HepG2 (cell line): ENCODE results near the gene ATAD2B. TPM values are rescaled to one million over a fixed set of nuclear protein-coding genes. Genes with fewer than 3 reads are reported as not detected.

Experiments
- ATAC-seq: fragments of 200-7000 bp; cut with Tn5 transposase; 3 replicates; pipeline ENCODE4 v1.9.1; 2020; ENCODE audit warnings: mild to moderate bottlenecking, moderate library complexity
- BruUV-seq: library from RNA; stranded (reverse); fragments of 400-500 nt; replicated peaks from 2 replicates; lab custom pipeline; 2021; lab: Mats Ljungman, UMichigan
- CTCF ChIA-PET: fragments of 300-600 bp; formaldehyde crosslinking; extraction: SDS; loops from one replicate; lab custom pipeline; 2021; ENCODE audit warnings: low total read pairs, inconsistent platforms, low intra/inter-chr PET ratio; lab: Yijun Ruan, JAX
- POLR2A ChIA-PET: fragments of 350-600 bp; sonication (Branson Sonifier 250); formaldehyde crosslinking; loops from one replicate; lab custom pipeline; 2020; ENCODE audit warnings: antibody characterized with exemption, inconsistent platforms; lab: Yijun Ruan, JAX
- DNase-seq: peaks from one replicate; pipeline ENCODE4 v3.0.0-alpha.2; 2015; ENCODE audit warnings: low spot score
- FAIRE-seq: peaks from 3 replicates; lab custom pipeline; 2011; peaks lifted over from hg19 to GRCh38; lab: Jason Lieb, UNC
- H2AFZ ChIP-seq: one replicate; pipeline ENCODE4 v1.6.1; 2011; ENCODE audit warnings: low read length, inconsistent platforms
- H3K27ac ChIP-seq: fragments of 300-600 bp; 3 replicates; pipeline ENCODE4 v1.8.0; 2011; ENCODE audit warnings: mixed run types, mild to moderate bottlenecking, mixed read lengths, low read length, inconsistent platforms; ENCODE audit not compliant: insufficient read depth; ENCODE audit errors: extremely low read length
- H3K27me3 ChIP-seq, 2 experiments: fragments of 200-600 bp in 1 of 2; 2 replicates in 1 of 2; 3 replicates in 1 of 2; pipeline versions ENCODE4 v1.6.0 to v1.8.0; 2011; ENCODE audit warnings: low read length in 2 of 2, mild to moderate bottlenecking in 2 of 2, moderate library complexity in 2 of 2, inconsistent platforms in 1 of 2; ENCODE audit not compliant: insufficient read depth in 2 of 2, control insufficient read depth in 1 of 2
- H3K36me3 ChIP-seq, 2 experiments: fragments of 200-600 bp in 1 of 2; replicated peaks in 1 of 2; 2 replicates in 1 of 2; 3 replicates in 1 of 2; pipeline versions ENCODE4 v1.5.1 to v1.8.0; 2011; ENCODE audit warnings: low read length in 2 of 2, inconsistent platforms in 1 of 2; ENCODE audit not compliant: insufficient read depth in 2 of 2, control insufficient read depth in 1 of 2
- H3K4me1 ChIP-seq: 2 replicates; pipeline ENCODE4 v1.5.1; 2012; ENCODE audit warnings: low read length, inconsistent platforms; ENCODE audit not compliant: insufficient read depth
- H3K4me2 ChIP-seq: 2 replicates; pipeline ENCODE4 v1.6.0; 2011; ENCODE audit warnings: low read depth, low read length, inconsistent platforms
- H3K4me3 ChIP-seq, 3 experiments: fragments of 200-600 bp in 1 of 3; sonication (generic), shearing (Covaris generic) in 1 of 3; replicated peaks in 1 of 3; 2 replicates each; pipeline ENCODE4 v1.5.1; 2011 to 2016; ENCODE audit warnings: low read length in 3 of 3, inconsistent platforms in 2 of 3, low read depth in 2 of 3, mild to moderate bottlenecking in 2 of 3, control low read depth in 1 of 3, mixed read lengths in 1 of 3; ENCODE audit not compliant: insufficient read depth in 1 of 3
- H3K79me2 ChIP-seq: one replicate; pipeline ENCODE4 v1.6.1; 2011; ENCODE audit warnings: low read length, inconsistent platforms; ENCODE audit not compliant: insufficient read depth
- H3K9ac ChIP-seq: 2 replicates; pipeline ENCODE4 v1.6.0; 2011; ENCODE audit warnings: mild to moderate bottlenecking, low read depth, low read length, inconsistent platforms; ENCODE audit not compliant: insufficient read depth
- H3K9me3 ChIP-seq: 2 replicates; pipeline ENCODE4 v1.5.1; 2012; ENCODE audit warnings: mild to moderate bottlenecking, low read length
- H4K20me1 ChIP-seq: 2 replicates; pipeline ENCODE4 v1.6.0; 2011; ENCODE audit warnings: inconsistent platforms, mild to moderate bottlenecking, low read length, moderate library complexity; ENCODE audit not compliant: insufficient read depth
- ELF1 ChIP-seq: sonication (generic); formaldehyde crosslinking; IDR thresholded peaks from 2 replicates; pipeline ENCODE4 v1.4.0; 2020; ENCODE audit warnings: missing genetic modification reagents
- MAF1 ChIP-seq: sonication (generic); formaldehyde crosslinking; IDR thresholded peaks from 2 replicates; pipeline ENCODE4 v1.5.0; 2020; ENCODE audit warnings: missing genetic modification reagents, borderline replicate concordance
- U2AF2 ChIP-seq: fragments of 200-400 bp; formaldehyde crosslinking; IDR thresholded peaks from 2 replicates; pipeline ENCODE4 v1.6.1; 2017; ENCODE audit warnings: low read depth, mild to moderate bottlenecking, low read length
- ZFYVE20 ChIP-seq: sonication (generic); formaldehyde crosslinking; IDR thresholded peaks from 2 replicates; pipeline ENCODE4 v1.8.0; 2023; ENCODE audit warnings: low read depth, mild to moderate bottlenecking, moderate library complexity, missing genetic modification reagents, borderline replicate concordance
- ZKSCAN1 ChIP-seq: fragments of 150-350 bp; IDR thresholded peaks from 2 replicates; pipeline ENCODE4 v1.6.1; 2014; ENCODE audit warnings: low read length
- ZNF225 ChIP-seq: sonication (generic); formaldehyde crosslinking; IDR thresholded peaks from 2 replicates; pipeline ENCODE4 v1.4.0; 2020; ENCODE audit warnings: mild to moderate bottlenecking, missing genetic modification reagents
- ZNF563 ChIP-seq: sonication (generic); formaldehyde crosslinking; IDR thresholded peaks from 2 replicates; pipeline ENCODE4 v1.8.0; 2022; ENCODE audit warnings: mild to moderate bottlenecking, moderate library complexity, missing genetic modification reagents
- ZNF564 ChIP-seq: sonication (generic); formaldehyde crosslinking; IDR thresholded peaks from 2 replicates; pipeline ENCODE4 v1.8.1; 2023; ENCODE audit warnings: mild to moderate bottlenecking, missing genetic modification reagents
- ZNF652 ChIP-seq: IDR thresholded peaks from 2 replicates; pipeline ENCODE4 v1.6.1; 2016; ENCODE audit warnings: low read depth, borderline replicate concordance
- ZNF674 ChIP-seq: sonication (generic); formaldehyde crosslinking; IDR thresholded peaks from 2 replicates; pipeline ENCODE4 v1.5.0; 2020; ENCODE audit warnings: low read depth, mild to moderate bottlenecking, missing genetic modification reagents
- ZNF839 ChIP-seq: sonication (generic); formaldehyde crosslinking; IDR thresholded peaks from 2 replicates; pipeline ENCODE4 v1.4.0; 2020; ENCODE audit warnings: missing genetic modification reagents, mild to moderate bottlenecking, borderline replicate concordance
- WGBS: methylation state at CpG from one replicate; pipeline ENCODE4 v1.1.6; 2017; ENCODE audit warnings: low lambda C conversion rate; 5-methylcytosine and 5-hydroxymethylcytosine counted together
- in situ Hi-C: cut with HindIII; loops from 2 replicates; pipeline ENCODE4 v1.10.0; 2017; ENCODE audit warnings: low pct_unique_long_range_greater_than_20kb; ENCODE audit not compliant: extremely low pct_ligation_motif_present
- intact Hi-C: fragments of 100-400 bp; cut with micrococcal nuclease; formaldehyde crosslinking; loops from one replicate; pipeline ENCODE4 v1.10.0; 2022; ENCODE audit not compliant: unreplicated experiment
- polyA plus RNA-seq, 8 experiments: library from polyadenylated mRNA; depleted of rRNA in 3 of 8; stranded (reverse) in 7 of 8; unstranded in 1 of 8; fragments of >200 nt; fragmentation: Illumina TruSeq in 4 of 8; extraction: Trizol in 4 of 8; gene quantifications; 2 replicates each; pipeline versions ENCODE4 v1.2.1 to v1.2.3, GENCODE V29; 2011 to 2016; ENCODE audit warnings: low read depth in 4 of 8, missing spikeins in 1 of 8, mixed read lengths in 1 of 8; ENCODE audit not compliant: insufficient read depth in 1 of 8
- total RNA-seq, 5 experiments: library from RNA; depleted of rRNA; stranded (reverse); fragments of >200 nt; fragmentation: Illumina TruSeq; extraction: Trizol; gene quantifications; 2 replicates each; pipeline ENCODE4 v1.2.3, GENCODE V29; 2016; ENCODE audit warnings: low read depth in 1 of 5
- TF ChIP-seq, protein P1 (sequence below): sonication (generic); formaldehyde crosslinking; IDR thresholded peaks from 2 replicates; pipeline ENCODE4 v1.8.1; 2022; ENCODE audit warnings: low read depth, mild to moderate bottlenecking, missing genetic modification reagents
- TF ChIP-seq, protein P2 (sequence below): sonication (generic); formaldehyde crosslinking; IDR thresholded peaks from 2 replicates; pipeline ENCODE4 v1.8.0; 2022; ENCODE audit warnings: missing genetic modification reagents, mild to moderate bottlenecking, moderate library complexity, borderline replicate concordance
- TF ChIP-seq, protein P3 (sequence below): sonication (generic); formaldehyde crosslinking; IDR thresholded peaks from 2 replicates; pipeline ENCODE4 v1.5.0; 2020; ENCODE audit warnings: mild to moderate bottlenecking, missing genetic modification reagents

ATAD2B gene
- total and polyA plus RNA-seq, 2 of the 13 experiments (the other 11 are each of a cell fraction or from before 2014, with no cell fraction given), result 5.3 to 22.2 TPM

DNA sequence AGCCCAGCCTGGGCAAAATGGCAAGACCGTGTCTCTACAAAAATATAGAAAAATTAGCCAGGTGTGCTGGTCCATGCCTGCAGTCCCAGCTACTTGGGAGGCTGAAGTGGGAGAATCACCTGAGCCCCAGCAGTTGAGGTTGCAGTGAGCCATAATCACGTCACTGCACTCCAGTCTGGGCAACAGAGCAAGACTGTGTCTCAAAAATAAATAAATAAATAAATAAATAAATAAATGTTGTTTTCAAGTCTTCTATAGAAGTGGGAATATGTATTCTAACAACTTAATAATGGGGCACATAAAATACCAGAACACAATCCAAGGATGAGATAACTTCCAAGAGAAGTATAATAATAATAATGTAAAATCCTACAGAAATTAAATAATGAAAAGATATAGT, 23.9 kb downstream of the ATAD2B start:
- no peak overlapping the region for H3K27ac ChIP-seq
- WGBS, result 95% methylated on average over 2 of the region's 2 CpGs
- intact Hi-C loops, result no loop called here

DNA sequence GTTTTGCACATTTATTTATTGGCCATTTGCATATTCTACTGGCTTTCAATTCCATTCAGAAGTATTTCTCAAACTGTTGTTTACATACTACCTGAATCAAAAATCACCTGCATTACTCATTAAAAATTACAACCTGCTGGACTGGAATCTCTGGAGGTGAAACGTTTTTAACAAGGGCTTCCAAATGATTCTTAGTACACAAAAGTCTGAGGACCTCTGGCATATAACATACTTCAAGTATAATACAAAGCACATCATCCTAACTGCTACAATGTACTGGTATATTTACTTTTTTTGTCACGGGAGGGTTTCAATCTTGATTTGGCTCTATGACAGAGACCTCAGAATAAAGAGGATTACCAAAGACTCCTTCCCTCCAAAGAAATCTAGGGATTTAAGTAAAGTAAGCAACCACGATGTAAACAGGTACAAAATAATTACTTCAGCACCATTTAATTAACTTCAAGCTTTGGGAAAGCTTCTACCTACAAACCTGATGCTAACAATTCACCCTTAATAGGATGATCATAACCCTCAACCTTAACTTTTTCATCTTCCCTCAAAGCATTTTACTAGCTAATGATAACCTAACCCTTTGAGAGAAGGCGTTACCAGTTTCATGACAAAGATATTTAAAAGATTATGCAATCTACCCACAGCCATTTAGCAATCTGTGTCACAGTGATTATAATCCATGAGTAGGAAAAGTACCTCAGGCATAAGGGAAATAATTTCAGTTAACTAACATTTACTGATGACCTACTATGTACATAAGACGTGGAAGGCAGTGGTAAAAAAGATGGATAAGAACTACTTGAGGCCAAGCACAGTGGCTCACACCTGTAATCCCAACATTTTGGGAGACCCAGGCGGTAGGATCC, 24.7 kb downstream of the ATAD2B start:
- Histone ChIP-seq H3K4me1 (peaks cover 27% of the 10 kb centered on the region), H3K27me3 (no peaks in the 10 kb centered on the region), H3K36me3 (no peaks in the 10 kb centered on the region), H3K9ac (no peak overlapping the region), H3K79me2 (peaks cover 63% of the 10 kb centered on the region), H2AFZ (no peak overlapping the region), H3K4me3 (no peak overlapping the region), H3K27ac (no peak overlapping the region), H3K4me2 (no peak overlapping the region), H4K20me1 (no peaks in the 10 kb centered on the region), H3K9me3 (no peaks in the 10 kb centered on the region)
- no TSS peak for BruUV-seq
- no peak for FAIRE-seq
- ATAC-seq, result no peak
- intact Hi-C loops, result no loop called here
- POLR2A ChIA-PET, result no interaction called here
- in situ Hi-C loops, result no loop called here
- 88% methylated on average over 6 of the region's 6 CpGs for WGBS
- CTCF ChIA-PET, result no interaction called here
- DNase-seq, result no peak
- TF ChIP-seq, protein P1, sequence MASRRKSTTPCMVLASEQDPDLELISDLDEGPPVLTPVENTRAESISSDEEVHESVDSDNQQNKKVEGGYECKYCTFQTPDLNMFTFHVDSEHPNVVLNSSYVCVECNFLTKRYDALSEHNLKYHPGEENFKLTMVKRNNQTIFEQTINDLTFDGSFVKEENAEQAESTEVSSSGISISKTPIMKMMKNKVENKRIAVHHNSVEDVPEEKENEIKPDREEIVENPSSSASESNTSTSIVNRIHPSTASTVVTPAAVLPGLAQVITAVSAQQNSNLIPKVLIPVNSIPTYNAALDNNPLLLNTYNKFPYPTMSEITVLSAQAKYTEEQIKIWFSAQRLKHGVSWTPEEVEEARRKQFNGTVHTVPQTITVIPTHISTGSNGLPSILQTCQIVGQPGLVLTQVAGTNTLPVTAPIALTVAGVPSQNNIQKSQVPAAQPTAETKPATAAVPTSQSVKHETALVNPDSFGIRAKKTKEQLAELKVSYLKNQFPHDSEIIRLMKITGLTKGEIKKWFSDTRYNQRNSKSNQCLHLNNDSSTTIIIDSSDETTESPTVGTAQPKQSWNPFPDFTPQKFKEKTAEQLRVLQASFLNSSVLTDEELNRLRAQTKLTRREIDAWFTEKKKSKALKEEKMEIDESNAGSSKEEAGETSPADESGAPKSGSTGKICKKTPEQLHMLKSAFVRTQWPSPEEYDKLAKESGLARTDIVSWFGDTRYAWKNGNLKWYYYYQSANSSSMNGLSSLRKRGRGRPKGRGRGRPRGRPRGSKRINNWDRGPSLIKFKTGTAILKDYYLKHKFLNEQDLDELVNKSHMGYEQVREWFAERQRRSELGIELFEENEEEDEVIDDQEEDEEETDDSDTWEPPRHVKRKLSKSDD (CRISPR knock-in tag), result no peak
- TF ChIP-seq ELF1 (CRISPR knock-in tag), result no peak
- TF ChIP-seq ZNF652 (CRISPR knock-in tag), result no peak
- TF ChIP-seq ZNF839, result no peak
- TF ChIP-seq, protein P2, sequence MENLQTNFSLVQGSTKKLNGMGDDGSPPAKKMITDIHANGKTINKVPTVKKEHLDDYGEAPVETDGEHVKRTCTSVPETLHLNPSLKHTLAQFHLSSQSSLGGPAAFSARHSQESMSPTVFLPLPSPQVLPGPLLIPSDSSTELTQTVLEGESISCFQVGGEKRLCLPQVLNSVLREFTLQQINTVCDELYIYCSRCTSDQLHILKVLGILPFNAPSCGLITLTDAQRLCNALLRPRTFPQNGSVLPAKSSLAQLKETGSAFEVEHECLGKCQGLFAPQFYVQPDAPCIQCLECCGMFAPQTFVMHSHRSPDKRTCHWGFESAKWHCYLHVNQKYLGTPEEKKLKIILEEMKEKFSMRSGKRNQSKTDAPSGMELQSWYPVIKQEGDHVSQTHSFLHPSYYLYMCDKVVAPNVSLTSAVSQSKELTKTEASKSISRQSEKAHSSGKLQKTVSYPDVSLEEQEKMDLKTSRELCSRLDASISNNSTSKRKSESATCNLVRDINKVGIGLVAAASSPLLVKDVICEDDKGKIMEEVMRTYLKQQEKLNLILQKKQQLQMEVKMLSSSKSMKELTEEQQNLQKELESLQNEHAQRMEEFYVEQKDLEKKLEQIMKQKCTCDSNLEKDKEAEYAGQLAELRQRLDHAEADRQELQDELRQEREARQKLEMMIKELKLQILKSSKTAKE, result no peak
- peak; percentile 52; the same call in 1 of the 2 replicates for TF ChIP-seq ZKSCAN1
- TF ChIP-seq, protein P3, sequence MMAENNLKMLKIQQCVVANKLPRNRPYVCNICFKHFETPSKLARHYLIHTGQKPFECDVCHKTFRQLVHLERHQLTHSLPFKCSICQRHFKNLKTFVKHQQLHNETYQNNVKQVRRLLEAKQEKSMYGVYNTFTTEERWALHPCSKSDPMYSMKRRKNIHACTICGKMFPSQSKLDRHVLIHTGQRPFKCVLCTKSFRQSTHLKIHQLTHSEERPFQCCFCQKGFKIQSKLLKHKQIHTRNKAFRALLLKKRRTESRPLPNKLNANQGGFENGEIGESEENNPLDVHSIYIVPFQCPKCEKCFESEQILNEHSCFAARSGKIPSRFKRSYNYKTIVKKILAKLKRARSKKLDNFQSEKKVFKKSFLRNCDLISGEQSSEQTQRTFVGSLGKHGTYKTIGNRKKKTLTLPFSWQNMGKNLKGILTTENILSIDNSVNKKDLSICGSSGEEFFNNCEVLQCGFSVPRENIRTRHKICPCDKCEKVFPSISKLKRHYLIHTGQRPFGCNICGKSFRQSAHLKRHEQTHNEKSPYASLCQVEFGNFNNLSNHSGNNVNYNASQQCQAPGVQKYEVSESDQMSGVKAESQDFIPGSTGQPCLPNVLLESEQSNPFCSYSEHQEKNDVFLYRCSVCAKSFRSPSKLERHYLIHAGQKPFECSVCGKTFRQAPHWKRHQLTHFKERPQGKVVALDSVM (CRISPR knock-in tag), result no peak

More for the DNA sequence above, 23.9 kb downstream of the ATAD2B start:
- peaks cover 61% of the 10 kb centered on the region for H3K79me2 ChIP-seq
- H3K9me3 ChIP-seq, result no peaks in the 10 kb centered on the region
- H3K9ac ChIP-seq, result no peak overlapping the region
- POLR2A ChIA-PET, result no interaction called here
- TF ChIP-seq ZNF563 (CRISPR knock-in tag), result no peak
- no peak for TF ChIP-seq ZNF225 (CRISPR knock-in tag)
- TF ChIP-seq U2AF2, result no peak
- TF ChIP-seq MAF1 (CRISPR knock-in tag), result no peak
- TF ChIP-seq ZNF674 (CRISPR knock-in tag), result no peak
- no peak for TF ChIP-seq ZFYVE20 (CRISPR knock-in tag)
- no peak for TF ChIP-seq ZNF564
- no peak overlapping the region for H2AFZ ChIP-seq
- H3K36me3 ChIP-seq, result no peaks in the 10 kb centered on the region
- H3K4me3 ChIP-seq, result no peak overlapping the region
- H3K4me1 ChIP-seq, result peaks cover 27% of the 10 kb centered on the region
- ATAC-seq (no peak), FAIRE-seq (no peak), DNase-seq (no peak)
- no peak overlapping the region for H3K4me2 ChIP-seq
- no TSS peak for BruUV-seq
- no peaks in the 10 kb centered on the region for H4K20me1 ChIP-seq
- H3K27me3 ChIP-seq, result no peaks in the 10 kb centered on the region
- CTCF ChIA-PET, result no interaction called here
- in situ Hi-C loops, result no loop called here
